Esophagus squamous epithelium (tissue), 4 donors: ENCODE results near the gene ALX4.

Source experiments
- CTCF ChIP-seq, 6 experiments: fragments of 450-650 bp in 4 of 6; fragments of 200-600 bp in 2 of 6; sonication (generic) in 2 of 6; IDR thresholded peaks; one replicate each; pipeline ENCODE4 v1.5.1; 2016 to 2019; ENCODE audit warnings: antibody characterized with exemption in 6 of 6, mild to moderate bottlenecking in 4 of 6, moderate library complexity in 4 of 6
- POLR2A ChIP-seq, 4 donors: fragments of 450-650 bp; IDR thresholded peaks; one replicate each; pipeline ENCODE4 v1.6.1; 2017; ENCODE audit warnings: antibody characterized with exemption in 4 of 4, mild to moderate bottlenecking in 4 of 4, moderate library complexity in 3 of 4

GRCh38 chr11:44243595-44244343 is 66.2 kb downstream of the ALX4 start:
- no peak for TF ChIP-seq POLR2A (IDR thresholded peaks at IDR 0.05)
- TF ChIP-seq CTCF (IDR thresholded peaks at IDR 0.05) = no peak
